ENCODE measurements around the gene CDC23.
"Not testable (repeated sequence)": the region's sequence is repeated elsewhere in the genome, so short reads cannot be mapped to it uniquely, and the experiment has no call there.

The CDC23 gene

DNA sequence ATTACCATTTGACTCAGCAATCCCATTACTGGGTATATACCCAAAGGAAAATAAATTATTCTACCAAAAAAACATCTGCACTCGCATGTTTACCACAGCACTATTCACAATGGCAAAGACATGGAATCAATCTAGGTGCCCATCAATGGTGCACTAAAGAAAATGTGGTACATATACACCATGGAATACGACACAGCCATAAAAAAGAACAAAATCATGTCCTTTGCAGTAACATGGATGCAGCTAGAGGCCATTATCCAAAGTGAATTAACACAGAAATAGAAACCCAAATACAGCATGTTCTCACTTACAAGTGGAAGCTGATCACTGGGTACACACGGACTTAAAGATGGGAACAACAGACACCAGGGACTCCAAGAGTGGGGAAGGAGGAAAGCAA, 2.1 kb downstream of the CDC23 start:
- no peak for DNase-seq

DNA sequence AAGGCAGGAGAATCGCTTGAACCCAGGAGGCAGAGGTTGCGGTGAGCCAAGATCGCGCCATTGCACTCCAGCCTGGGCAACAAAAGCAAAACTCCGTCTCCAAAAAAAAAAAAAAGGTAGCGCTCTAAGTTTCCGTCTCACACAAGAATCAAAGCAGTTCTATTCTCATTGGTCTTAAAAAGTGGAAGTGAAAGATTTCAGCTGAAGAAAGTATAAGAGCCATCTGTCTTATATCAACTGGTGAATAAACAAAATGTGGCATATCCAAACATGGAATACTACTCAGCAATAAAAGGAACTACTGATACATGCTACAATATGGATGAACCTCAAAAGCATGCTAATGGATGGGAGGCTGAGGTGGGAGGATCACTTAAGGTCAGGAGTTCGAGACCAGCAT, 19.3 kb downstream of the CDC23 start:
- DNase-seq, result not testable (repeated sequence)

DNA sequence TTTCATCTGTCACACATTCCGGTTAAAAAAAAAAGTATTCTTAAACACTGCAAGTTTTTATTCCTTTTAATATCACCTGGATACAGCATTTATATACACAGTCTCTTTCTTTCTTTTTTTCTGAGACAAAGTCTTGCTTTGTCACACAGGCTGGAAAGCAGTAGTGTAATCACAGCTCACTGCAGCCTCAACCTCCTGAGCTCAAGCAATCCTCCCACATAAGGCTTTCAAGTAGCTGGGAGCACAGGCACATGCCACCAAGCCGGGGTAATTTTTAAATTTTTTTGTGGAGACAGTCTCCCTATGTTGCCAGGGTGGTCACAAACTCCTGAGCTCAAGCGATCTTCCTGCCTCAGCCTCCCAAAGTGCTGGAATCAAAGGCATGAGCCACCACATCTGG, 20.3 kb downstream of the CDC23 start:
- DNase-seq, result no peak

DNA sequence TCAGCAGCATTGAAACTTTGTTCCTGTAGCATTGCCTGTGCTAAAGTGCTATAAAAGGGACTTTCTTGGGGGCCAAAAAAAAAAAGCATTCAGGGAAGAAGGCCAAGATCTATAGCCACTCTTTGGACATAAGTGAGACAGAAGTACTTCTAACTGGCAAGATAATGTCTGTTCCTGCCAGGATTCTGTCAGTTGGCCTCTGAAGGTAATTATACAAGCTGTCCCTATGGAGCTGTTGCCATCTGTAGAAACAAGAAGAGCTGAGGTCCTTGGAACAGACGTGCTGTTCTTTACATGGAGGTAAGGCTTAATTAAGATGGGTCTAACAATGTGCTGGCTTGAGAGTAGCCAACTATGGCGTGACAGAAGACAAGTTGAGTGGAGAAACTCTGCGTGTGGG, 24.5 kb downstream of the CDC23 start:
- DNase-seq, result peak; percentile 34 to 82

DNA sequence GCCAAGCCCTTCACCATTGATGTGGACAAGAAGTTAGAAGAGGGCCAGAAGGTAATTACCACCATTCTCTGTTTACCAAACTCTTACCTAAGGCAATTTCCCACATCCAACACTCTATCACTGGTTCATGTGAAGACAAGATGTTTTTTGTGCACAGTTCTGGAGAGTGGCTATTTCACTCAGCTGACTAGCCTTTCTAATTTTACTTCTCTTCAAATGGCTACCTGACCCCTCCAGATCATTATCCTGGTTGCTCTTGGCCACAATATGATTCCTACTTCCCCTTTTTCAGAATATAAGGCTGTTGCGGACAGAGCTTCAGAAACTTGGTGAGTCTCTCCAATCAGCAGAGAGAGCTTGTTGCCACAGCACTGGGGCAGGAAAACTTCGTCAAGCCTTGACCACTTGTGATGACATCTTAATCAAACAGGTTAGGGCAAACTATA, 27.1 kb downstream of the CDC23 start:
- no peak for DNase-seq

DNA sequence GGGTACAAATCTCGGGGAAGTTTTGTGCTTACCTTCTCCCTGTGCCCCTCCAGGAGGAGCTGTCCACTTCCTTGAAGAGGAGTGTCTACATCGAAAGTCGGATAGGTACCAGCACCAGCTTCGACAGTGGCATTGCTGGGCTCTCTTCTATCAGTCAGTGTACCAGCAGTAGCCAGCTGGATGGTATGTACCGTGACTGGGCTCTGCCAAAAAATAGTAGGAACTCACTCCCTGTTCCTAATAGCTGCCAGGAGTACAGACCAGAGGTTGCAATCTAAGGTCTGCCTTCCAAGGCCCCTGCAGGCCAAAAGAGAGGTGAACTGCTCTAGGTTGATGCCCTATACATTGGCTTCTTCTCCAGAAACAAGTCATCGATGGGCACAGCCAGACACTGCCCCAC, 30.3 kb downstream of the CDC23 start:
- DNase-seq, result no peak

DNA sequence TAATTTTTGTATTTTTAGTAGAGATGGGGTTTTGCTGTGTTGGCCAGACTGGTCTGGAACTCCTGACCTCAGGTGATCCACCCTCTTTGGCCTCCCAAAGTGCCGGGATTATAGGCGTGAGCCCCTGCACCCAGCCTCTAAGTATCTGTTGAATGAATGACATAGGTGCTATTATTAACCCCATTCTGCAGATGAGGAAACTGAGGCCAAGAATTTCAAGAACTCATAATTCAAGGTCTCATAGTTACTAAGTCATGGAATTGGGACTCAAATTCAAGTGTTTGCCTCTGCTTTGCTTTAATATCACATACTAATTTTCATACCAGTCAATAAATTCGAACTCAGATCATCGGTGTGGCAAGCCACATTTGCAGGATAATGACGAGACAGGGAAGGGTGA, 32.3 kb downstream of the CDC23 start:
- DNase-seq, result no peak

DNA sequence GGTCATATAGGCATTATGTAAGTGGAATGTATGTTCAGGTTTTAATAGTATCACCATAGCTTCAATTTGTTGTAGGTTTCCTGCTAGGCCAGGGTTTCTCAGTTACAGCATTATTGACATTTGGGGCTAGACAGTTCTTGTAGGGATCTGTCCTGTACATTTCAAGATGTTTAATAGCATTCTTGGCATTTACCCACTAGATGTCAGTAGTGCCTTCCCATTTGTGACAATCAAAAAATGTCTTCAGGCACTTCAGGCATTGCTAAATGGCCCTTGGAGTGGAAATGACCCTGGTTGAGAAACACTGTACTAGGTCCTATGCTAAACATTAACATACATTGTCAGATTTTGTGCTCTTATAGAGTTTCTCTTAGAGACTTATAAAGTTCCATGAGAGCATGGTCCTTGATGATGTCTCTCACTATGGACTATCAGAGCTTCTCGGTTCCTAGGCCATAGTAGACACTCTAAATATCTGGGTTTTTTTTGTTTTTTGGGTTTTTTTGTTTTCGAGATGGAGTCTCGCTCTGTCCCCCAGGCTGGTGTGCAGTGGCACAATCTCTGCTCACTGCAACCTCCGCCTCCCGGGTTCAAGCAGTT, 32.8 kb downstream of the CDC23 start:
- peak; percentile 56 to 73 for DNase-seq

DNA sequence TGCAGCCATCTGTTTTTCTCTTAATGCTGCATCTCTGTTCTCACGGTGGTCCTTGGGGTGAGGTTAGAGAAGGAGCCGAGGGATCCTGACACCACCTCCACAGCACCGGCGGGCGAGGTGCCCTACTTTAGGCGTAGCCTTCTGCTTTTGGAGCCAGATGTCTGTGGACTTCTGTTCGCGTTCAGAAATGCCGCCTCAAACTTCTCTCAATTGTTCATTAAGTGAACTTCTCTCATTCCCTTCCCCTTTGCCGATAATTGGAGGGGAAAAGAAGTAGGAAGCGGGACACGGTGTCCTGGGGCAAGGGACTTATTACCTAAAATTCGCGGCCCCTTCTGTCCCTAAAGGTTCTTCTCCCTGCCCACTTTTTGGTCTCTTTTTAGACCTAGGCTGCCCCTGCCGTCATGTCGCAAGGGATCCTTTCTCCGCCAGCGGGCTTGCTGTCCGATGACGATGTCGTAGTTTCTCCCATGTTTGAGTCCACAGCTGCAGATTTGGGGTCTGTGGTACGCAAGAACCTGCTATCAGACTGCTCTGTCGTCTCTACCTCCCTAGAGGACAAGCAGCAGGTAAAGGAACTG, 33.8 kb downstream of the CDC23 start:
- DNase-seq, result no peak

DNA sequence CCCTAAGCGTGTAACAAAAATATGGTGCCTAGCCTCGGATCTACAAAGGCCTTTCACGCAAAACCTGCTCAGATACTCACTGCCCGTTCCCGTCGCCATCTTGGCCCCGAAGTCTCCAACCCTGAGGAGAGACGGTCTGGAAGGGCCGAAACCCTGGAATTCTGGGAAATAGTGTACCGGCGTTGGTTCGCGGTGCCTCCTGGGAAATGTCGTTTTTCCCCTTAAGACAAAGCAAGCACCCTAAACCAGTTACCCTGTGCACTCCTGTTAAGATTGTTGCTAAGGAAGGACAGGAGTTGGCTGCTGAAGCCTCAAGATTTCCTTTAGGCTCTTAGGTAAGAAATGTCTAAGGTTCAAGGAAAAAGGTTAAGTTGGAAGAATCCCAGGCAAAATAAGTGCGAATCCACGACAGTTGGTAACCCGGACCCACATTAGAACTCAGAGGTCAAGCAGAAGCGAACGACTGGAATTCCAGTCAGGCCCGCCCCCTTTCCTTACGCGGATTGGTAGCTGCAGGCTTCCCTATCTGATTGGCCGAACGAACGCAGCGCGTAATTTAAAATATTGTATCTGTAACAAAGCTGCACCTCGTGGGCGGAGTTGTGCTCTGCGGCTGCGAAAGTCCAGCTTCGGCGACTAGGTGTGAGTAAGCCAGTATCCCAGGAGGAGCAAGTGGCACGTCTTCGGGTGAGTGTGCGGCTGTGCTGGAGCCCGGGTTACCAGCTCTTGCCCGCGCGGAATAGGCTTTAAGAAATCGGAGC, 34.4 kb downstream of the CDC23 start, which contains the start of the genes BRD8 and KIF20A:
BRD8 (minus strand) TSS at position 115 of the 761 bp plus-strand sequence; CDS start at position 99, 16 bp downstream.
KIF20A (plus strand) TSS at position 597 of the 761 bp plus-strand sequence. CDS start 569 bp downstream, outside the sequence.
- peak; percentile 90 to 94 for DNase-seq

DNA sequence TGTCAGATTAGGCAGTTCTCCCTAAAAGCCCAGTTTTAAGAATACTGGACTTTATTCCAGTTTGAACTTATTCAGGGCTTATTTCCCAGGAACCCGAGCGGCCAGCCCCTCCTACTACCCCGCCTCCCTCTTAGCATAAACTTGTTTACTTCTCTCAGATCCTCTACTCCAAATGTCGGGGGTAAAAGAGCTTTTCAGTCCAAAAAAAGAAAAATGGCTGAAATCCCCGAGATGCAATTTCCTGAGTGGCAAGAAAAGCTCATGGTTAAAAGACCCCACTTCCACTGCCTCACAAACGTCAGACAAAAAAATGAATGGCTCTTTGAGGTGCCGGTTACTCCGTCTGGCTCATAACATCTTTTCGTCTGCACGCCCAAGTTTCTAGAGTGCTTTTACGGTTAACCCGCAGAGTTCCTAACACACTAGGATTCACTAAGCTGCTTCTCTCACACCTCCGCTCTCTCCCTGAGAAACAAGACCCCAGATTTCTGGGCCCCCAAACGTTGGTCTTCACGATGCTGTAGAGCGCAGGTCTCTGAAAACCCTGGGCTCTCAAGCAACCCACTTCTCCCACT, 35.1 kb downstream of the CDC23 start:
- peak in 1 of 2 experiments; percentile 17 for DNase-seq

DNA sequence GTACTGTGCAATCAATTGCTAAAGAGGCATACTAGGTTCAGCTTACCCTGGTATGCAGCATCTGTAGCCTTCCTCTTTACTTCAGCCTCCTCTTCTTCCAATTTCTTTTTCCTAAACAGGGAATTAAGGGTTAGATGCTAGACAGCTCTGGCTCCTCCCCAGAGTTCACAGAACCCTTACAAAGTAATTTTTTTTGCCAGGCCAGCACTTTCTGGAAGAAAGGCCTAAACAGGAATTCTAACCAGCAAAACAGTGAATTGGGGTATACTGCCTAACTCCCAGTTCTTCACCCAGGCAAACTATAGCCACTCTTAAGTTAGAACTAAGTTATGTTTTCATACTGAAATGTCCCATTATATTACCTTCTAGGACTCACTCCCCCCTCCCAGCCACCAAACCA, 42.8 kb downstream of the CDC23 start:
- DNase-seq, result no peak

DNA sequence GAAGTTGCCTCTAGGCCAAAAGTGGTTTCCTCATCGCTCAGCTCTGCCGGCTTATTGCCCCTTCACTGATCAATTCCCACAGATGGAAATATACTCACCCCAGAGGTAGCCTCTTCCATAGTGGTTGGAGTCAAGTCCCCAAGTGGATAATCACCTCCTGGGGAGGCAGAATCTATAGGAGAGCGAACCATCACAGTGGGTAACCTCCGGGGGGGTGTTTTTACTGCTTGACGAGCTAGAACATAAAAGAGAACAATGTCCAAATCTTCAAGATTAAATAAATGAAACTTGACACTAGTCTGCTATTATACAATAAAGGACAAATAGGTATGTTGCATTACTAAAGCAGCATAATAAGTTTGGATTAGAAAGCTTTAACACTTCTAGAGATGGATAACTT, 44.0 kb downstream of the CDC23 start:
- no peak for DNase-seq

DNA sequence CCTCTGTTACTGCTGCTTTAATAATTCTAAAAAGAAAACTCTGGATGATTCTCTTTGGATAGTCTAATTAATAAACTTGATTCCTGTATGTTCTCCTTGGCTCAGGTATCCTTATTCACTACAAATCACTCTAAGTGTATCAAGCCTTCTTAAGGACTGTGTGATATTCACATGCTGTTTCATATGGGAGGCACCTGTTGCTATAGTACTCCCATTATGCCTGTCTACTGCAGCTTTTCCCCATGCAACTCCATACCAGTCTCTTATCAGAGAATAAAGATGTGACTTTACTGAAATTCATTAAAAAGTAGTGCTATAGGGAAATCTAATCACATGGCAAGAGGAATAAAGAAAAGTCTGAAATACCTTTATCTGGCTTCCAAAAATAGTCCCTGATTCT, 49.4 kb downstream of the CDC23 start:
- no peak for DNase-seq

DNA sequence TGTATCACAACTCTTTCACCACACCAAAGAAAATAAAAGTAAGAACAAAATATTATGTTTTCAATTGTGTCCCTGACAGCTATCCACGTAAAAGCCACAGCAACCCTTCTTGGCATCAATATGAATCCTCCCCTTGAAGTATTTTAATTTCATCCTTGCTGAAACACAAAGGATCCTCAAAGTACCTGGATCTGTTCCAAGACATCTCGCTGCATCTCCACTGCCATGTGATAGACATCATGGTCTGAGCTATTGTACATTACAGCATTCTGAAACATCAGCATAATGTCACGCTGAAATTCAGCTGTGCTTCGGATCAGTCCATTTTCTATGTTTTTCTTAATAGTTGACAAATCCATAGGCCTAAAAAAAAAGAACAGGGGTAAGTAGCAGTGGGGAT, 52.4 kb downstream of the CDC23 start:
- DNase-seq, result no peak

DNA sequence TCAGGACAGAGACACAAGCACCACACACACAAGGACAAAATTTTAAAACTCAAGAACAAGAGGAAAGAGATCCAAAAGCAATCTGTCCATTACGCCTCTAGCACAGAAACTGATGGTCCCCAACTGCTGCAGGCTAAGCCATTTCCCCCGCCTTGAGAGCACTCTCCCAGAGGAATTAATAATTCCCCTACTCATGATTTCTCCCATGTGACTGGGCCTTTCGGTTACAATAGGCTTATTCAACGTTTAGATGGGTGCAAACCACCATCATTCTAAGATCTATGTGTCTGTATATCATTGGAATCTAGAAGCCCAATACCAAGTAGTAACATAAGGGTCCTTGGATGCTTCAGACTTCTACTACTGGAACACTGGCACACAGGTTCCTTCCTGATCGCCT, 53.5 kb downstream of the CDC23 start:
- DNase-seq, result no peak

DNA sequence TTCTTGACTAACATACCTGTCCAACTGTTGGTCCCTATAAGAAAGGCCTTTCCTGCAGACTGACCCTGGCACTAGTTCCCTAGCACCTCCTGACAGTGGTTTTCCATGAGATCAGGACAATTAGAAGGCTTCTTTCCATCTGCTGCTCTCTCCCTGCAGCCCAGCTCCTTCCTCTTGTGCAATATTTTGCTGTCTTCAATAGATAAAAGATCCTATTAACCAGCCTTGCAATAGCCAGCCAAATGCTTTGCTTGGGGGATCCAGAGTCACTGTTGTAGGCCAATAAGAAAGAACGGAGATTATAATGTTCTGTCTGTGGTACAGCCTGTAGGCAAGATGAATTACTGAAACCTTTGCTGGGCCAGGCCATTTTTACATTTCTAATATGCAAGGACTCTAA, 55.5 kb downstream of the CDC23 start:
- no peak for DNase-seq

DNA sequence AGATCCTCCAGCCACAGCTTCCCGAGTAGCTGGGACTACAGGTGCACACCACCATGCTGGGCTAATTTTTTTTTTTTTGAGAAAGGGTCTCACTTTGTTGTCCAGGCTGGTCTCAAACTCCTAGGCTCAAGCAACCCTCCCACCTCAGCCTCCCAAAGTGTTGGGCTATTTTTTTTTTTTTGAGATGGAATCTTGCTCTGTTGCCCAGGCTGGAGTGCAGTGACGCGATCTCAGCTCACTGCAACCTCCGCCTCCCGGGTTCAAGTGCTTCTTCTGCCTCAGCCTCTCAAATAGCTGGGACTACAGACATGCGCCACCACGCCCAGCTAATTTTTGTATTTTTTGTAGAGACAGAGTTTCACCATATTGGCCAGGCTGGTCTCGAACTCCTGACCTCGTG, 57.1 kb downstream of the CDC23 start:
- not testable (repeated sequence) for DNase-seq

DNA sequence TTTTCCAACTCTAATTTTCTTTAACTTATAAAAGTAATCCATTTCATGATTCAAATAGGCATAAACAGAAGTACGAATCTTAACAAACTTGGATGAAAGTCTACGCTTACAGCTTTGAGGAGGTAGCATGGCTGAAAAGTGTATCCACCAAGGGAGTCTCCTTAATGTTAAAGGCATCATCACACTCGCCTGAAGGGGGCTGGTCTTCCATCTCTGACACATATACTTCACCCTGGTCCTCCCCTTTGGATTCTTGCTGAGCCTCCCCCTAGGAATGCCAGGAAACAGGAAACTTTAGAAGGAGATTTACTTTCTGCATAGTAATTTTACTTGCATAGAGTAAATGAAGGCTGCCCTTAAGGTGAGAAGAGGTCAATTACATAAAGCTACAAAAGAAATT, 63.6 kb downstream of the CDC23 start:
- no peak for DNase-seq

DNA sequence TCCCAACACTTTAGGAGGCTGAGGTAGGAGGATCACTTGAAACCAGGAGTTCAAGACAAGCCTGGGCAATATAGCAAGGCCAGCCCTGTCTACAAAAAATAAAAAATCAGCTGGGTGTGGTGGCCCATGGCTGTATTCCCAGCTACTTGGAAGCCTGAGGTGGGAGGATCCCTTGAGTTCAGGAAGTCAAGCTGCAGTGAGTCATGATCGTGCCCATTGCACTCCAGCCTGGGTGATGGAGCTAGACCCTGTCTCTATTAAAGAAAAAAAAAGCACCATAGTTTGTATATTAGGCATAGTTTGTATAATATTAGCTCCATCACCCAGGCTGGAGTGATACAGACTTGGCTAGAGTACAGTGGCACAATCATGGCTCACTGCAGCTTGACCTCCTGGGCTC, 64.3 kb downstream of the CDC23 start:
- DNase-seq, result peak in 1 of 2 experiments; percentile 9

DNA sequence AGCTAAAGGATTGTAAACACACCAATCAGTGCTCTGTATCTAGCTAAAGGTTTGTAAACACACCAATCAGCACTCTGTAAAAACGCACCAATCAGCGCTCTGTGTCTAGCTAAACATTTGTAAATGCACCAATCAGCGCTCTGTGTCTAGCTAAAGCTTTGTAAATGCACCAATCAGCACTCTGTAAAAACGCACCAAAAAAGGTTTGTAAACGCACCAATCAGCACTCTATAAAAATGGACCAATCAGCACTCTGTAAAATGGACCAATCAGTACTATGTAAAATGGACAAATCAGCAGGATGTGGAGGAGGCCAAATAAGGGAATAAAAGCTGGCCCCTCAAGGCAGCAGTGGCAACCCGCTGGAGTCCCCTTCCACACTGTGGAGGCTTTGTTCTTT, 69.5 kb downstream of the CDC23 start:
- DNase-seq, result not testable (repeated sequence)

DNA sequence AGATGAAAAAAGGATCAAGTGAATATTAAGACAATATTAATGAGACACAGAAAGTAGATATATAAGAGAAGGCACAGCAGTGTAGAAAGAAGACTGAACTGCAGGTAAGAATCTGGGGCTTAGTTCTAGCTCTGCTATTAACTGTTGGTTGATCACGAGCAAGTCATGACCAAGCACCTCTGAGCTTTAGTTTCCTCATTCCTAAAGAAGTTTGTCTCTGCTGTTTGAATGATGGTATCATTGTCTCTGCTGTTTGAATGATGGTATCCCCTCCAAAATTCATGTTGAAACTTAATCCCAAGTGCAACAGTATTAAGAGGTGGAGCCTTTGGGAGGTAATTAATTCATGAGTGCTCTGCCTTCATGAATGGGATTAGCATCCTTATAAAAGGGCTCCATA, 71.4 kb downstream of the CDC23 start:
- no peak for DNase-seq

DNA sequence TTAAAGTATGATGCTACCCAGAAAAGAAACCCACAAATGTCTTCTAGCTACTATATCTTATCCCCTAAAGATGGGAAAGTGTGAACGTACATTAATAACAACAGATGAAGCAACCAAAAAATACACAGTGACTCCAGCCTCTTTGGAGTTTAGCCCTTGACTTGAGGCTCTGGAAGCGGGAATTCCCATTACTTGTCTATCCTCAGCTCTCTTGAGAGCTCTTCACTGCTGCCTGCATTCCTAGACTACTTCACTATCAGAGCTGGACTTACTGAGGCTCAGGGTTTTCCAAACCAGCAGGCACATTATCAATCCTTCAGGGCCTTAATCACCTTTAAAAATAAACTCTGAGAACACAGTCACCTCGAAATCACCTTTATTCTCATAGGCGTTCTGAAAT, 72.9 kb downstream of the CDC23 start:
- no peak for DNase-seq

DNA sequence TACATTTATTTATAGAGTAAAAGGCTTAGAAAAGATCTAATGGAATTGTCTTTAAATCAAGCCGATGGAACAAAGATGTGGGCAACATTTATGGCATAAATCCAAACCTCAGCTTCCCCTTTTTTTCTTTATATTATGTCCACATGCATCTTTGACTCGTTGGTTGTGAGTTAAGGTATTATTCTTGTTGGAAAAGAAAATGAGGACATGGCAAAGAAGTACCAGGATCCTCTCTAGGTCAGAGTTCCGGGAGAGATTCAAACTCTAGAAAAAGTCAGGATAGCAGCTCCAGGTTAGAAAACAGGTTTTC, 73.4 kb downstream of the CDC23 start:
- DNase-seq, result no peak

Data from NCI-H446 (cell line).